HFF-Myc (cell line): ENCODE data around the gene TBC1D23.
A peak's percentile ranks its signal among the peaks of the same experiment; 100 is the strongest.
"Not testable (repeated sequence)": the region's sequence is repeated elsewhere in the genome, so short reads cannot be mapped to it uniquely, and the experiment has no call there.

Experiments used
- DNase-seq: peaks from one replicate; pipeline ENCODE4 v3.0.0-alpha.2; 2011; ENCODE audit warnings: low read depth; ENCODE audit errors: extremely low read depth
- H3K4me3 ChIP-seq: replicated peaks from 2 replicates; pipeline ENCODE4 v1.5.1; 2011; ENCODE audit warnings: low read depth, mild to moderate bottlenecking, control low read depth, low read length
- CTCF ChIP-seq: IDR thresholded peaks from 2 replicates; pipeline ENCODE4 v1.5.1; 2012; ENCODE audit warnings: mild to moderate bottlenecking, low read depth, low read length, control low read depth; ENCODE audit errors: missing control alignments

The TBC1D23 gene

DNA sequence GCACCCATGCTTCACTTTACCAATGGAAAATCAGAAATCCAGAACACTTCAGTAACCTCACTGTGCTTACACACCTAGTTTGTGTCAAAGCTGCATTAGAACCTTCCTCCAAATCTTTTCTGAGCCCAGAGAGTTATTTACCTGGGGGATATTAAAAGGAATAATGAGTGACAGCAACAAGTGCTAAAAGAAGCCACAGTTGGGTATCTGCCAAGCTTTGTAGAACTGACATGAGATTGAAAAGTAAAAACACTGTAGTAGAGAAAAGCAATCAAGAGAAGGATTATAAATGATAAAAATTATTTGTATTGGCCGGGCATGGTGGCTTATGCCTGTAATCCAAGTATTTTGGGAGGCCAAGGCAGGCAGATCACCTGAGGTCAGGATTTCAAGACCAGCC lies 8.8 kb upstream of the TBC1D23 start:
- no peak overlapping the region for H3K4me3 ChIP-seq
- DNase-seq: no peak
- no peak for TF ChIP-seq CTCF

DNA sequence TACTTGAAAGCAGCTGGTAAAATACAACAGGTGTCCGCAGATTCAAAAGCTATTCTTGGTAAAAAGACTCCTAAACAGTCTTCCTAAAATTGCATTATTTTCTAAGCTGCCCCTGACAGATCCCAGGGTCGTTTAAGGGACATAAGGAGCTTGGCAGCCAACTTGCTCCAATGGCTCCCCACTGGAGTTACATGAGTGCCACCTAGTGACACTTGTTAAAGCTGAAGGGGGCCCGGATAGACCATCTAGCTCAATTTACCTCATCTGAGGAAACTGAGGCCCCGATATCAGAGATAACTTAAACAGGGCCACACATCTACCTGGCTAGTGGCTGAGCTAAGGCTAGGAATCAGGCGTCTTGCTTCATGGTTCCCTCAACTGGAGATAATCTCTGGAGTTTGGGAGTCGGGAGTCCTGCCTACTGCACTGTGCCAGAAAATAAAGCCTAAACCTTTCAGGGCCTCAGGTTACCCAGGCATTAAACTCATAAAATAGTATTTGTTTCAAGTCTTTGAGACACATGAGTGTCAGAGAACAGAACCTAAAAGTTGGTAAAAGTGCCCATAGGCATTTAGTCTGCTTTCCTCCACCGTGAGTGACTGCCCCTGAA lies 6.5 kb upstream of the TBC1D23 start:
- no peak for DNase-seq
- peak; percentile 78 for TF ChIP-seq CTCF
- H3K4me3 ChIP-seq: no peak overlapping the region

DNA sequence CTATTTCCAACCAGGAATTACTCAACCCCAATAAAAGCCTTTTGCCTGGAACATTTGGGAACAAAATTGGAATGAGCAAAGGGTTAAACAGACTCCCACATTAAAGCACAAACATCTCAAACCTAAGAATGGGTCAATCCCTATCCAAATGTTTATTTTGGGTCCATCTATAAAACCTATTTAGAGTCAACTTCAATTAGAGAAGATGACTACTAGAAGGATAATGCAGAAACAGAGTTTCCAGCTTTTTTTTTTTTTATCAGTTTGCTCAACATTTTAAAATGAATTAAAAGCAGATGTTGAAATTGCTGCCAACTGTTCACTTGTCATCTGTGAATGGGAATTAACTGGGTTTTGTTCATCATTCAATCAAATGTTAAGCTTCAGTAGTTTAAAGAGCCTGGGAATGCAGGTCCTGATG lies 4.1 kb upstream of the TBC1D23 start:
- peak; percentile 82 for DNase-seq
- no peak overlapping the region for H3K4me3 ChIP-seq
- no peak for TF ChIP-seq CTCF

- no peak for TF ChIP-seq CTCF
- no peak for DNase-seq
- no peak overlapping the region for H3K4me3 ChIP-seq
Observed at GRCh38 chr3:100257586-100257985, 3.2 kb upstream of the TBC1D23 start.

GRCh38 chr3:100260081-100260684 lies 609 bp upstream of the TBC1D23 start:
- peak overlapping the region; percentile 98; the same call in 1 of the 2 replicates for H3K4me3 ChIP-seq
- DNase-seq: no peak

DNA sequence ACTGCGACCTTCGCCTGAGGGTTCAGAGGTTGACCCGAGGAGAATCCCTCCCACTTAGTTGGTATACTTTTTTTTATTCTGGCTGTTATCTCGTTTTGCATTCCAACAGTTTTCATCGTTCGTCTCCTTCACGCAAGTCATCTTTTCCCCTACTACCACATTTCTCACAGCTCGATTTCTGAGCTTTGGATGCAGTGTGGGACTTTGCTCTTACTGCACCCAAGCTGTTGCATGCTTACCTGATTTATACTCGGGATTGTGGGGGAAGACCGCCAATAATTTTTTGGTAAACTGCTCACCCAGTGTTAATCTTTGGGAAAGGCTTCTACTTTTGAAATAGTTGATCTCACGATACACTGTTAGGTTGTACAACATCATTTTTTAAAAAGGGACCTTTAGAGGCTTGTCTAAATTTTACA lies 702 bp downstream of the TBC1D23 start:
- peak overlapping the region; percentile 98 for H3K4me3 ChIP-seq
- TF ChIP-seq CTCF: no peak
- DNase-seq: no peak

More at GRCh38 chr3:100260081-100260684, 609 bp upstream of the TBC1D23 start:
- TF ChIP-seq CTCF: no peak

DNA sequence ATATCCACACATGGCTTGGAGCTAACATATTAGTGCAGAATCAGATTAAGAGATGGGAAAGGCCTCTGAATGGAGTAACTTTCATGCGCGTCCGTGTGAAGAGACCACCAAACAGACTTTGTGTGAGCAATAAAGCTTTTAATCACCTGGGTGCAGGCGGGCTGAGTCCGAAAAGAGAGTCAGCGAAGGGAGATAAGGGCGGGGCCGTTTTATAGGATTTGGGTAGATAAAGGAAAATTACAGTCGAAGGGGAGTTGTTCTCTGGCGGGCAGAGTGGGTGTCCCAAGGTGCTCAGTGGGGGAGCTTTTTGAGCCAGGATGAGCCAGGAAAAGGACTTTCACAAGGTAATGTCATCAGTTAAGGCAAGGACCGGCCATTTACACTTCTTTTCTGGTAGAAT lies 2.1 kb downstream of the TBC1D23 start:
- not testable (repeated sequence) for H3K4me3 ChIP-seq, DNase-seq
